Body of pancreas (tissue), 4 donors: ENCODE data around the gene PCED1A.

Experiments
- CTCF ChIP-seq, 7 experiments: fragments of 450-650 bp in 4 of 7; fragments of 200-600 bp in 3 of 7; sonication (generic) in 3 of 7; IDR thresholded peaks; one replicate each; pipeline ENCODE4 v1.5.1; 2016 to 2019; ENCODE audit warnings: antibody characterized with exemption in 7 of 7
- POLR2A ChIP-seq, 3 donors: fragments of 450-650 bp; IDR thresholded peaks; one replicate each; pipeline ENCODE4 v1.6.1; 2016; ENCODE audit warnings: antibody characterized with exemption in 3 of 3, mild to moderate bottlenecking in 2 of 3

- TF ChIP-seq CTCF (IDR thresholded peaks at IDR 0.05), result no peak
- no peak for TF ChIP-seq POLR2A (IDR thresholded peaks at IDR 0.05)
These were observed 31.4 kb upstream of the PCED1A start for GRCh38 chr20:2871661-2872458.
